AG20443 (cell line): ENCODE measurements around the gene EYA3.

ENCODE experiments used
- DNase-seq: peaks from one replicate; pipeline ENCODE4 v3.0.0; 2012; ENCODE audit warnings: low spot score, mixed read lengths

EYA3 gene

DNA sequence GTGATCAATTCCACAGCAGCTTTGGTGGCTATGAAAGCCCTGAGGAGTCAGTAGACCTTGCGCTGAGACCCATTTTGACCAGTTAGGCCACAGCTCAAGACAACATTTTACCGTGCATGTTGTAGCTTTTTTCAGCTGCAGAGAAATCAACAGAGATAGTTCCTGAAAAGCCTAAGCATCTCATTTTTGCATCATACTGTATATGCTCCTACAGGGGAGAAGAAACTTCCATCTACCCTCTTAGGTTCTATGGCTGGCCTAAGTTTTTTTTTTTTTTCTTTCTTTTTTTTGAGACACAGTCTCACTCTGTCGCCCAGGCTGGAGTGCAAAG, 24.8 kb upstream of the EYA3 start:
- DNase-seq = no peak

DNA sequence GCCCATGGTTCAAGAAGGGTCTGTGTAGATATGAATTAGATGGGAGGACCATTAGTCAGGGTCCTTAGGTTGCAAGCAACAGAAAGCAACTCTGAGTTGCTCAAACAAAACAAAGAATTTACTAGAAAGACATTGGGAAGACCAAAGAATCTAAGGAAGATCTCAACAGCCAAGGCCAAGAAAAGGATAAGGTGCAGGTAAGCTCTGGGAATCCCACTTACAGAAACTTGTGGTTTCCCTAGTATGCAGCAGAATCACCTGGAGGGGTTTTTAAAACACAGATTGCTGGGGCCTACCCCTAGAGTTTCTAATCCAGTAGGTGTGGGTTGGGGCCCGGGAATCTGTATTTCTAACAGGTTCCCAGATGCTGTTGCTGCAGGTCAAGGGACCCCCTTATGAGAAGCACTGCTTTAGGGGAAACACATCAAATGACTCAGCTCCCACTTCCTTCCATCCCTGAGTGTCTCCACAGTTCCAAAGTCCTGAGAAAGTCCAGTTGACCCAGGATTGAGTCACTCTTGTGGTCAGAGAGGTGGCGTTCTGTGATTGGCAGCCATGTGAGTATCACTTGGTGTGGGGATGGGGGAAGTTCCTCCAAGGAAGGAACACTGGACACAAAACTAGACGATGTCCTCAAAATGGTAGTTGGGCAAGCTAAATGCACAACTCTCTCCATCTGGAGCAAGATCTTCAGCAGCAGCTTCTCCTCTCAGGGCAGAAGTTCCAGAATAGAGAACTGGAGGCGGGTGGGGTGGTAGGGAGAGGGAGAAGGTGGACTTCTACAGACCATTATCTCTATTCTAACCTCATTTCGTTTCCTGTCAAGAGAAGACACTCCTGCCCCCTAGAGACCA, 24.2 kb upstream of the EYA3 start:
- peak; percentile 50 for DNase-seq

DNA sequence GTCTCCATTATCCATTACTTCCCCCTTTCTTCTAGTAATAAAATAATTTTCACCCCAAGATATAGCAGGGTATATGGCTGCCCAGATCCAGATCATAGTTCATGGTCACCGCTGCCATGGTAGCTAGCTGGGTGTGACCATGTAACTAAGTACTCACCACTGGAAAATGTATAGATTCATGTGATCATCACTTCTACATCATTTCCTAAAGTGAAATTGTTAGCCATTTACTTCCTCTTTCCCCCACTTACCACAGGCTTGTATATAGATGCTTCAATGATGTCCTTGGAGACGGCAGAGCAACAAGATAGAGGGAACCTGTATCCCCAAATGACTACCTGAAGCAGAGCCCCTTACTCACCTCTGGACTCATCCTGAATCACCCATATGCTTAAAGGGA, 22.7 kb upstream of the EYA3 start:
- DNase-seq = no peak

DNA sequence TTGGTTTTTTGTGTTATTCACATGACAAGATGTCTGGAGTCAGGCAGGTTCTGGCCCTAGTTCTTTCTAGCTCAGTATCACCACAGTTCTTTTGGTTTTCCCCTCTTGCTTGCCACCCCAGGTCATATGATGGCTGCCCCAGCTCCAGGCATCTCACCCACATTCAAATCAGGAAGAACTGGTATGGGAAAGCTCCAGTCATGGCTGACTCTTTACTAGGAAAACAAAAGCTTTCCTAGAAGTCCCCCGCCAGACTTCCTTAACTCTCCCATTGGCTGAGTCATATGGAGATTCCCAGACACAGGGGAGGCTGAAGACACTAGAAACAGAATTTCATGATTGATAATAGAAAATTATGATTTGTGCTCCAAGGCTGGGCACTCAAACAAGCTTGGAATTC, 22.1 kb upstream of the EYA3 start:
- DNase-seq = no peak

DNA sequence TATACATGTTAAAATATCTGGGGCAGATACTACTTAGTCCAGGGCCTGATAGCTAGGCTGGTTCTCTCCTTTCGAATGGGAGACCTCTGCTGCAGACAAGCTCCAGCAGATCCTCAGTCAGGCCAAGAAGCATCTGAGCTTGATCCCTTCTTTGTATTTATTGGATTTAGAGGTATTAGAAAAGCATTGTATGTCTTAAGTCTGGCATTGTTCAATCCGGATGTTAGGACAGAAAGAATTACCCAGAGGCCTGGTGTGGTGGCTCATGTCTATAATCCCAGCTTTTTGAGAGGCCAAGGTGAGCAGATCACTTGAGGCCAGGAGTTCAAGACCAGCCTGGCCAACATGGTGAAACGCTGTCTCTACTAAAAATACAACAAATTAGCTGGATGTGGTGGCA, 21.2 kb upstream of the EYA3 start:
- no peak for DNase-seq

DNA sequence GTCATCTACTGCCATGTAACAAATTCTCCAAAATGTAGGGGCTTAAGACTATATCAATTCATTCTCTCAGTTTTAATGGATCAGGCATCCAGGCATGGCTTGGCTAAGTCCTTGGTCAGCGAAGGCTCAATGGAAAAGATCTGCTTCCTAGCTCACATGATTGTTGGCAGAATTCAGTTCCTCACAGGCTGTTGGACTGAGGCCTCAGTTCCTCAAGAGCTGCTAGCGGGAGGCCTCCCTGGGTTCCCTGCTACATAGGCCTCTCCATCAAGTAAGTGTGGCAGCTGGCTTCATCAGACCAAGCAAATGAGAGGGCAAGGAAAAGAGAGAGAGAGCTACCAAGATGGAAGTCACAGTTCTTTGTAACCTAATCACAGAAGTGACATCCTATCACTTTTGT, 19.6 kb upstream of the EYA3 start:
- DNase-seq = no peak

DNA sequence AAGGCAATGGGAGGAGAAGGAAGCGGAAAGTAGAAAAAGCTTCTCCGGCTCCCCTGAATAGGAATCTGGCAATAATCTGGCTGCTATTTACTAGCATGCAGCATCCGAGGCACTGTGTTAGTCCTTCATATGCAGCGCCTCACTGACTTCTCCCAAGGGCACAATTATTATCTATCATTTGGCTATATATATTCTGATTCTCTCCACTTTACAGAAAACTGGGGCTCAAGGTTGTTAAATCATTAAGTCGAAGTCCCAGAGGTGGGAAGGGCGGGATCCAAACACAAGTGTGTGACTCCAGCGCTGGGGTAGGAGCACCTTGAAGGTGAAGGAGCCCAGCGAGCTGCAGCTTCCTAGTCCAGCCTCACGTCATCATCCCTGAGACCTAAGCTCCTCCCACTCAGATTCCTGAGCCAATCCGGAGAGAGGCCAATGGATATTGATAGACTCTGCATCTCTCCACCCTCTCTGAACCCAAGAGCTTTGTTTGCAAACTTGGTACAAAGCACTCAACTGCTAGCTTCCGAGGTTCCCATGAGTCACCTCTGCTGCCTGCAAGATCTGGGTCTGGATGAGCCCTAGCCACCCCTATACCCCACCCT, 16.6 kb upstream of the EYA3 start:
- peak; percentile 80 for DNase-seq

DNA sequence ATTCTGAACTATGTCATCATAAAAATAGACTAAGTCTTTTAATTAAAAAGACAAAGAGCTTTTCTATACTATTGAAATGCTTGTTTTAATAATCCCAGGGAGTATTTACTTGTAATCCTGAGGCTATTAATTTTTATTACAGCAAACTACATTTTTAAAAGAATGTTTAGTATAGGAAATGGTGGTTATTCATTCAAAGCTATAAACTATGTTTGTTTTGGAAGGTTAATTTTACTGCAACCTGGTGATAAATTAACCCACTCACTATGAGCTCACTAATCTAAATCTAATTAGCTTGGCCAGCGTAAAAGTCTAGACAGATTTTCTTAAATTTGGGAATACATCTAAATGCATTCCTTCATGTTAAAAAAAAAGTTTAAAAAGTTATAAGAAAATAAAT, 13.8 kb upstream of the EYA3 start:
- no peak for DNase-seq

DNA sequence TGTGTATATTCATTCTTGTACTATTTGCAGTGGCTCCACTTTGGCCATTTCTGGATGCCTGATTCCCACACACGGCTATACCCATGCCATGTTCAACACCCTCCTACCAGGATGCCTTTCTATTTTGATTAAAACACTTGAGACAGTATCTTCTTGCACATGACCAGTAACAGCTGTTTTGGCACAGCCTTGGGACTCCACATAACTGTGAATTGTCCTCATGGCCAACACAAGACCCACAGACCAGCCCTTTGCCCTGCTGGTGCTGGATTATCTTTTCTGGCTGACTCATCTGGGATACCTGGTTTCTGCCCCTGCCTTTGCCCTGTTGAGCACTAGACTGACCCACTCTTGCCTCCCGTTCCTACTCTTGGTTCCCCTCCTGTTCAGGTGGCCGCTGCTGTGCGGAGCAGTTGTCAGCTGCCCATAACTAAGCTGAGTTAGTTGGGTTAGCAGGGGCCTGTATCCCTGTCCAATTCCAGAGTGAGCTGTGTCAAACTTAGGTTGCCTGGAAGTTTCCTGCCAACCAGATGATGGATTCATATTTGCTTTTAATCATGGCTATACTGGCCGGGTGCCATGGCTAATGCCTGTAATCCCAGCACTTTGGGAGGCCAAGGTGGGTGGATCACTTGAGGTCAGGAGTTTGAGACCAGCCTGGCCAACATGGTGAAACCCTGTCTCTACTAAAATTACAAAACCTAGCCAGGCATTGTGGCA, 10.8 kb upstream of the EYA3 start:
- DNase-seq = no peak

DNA sequence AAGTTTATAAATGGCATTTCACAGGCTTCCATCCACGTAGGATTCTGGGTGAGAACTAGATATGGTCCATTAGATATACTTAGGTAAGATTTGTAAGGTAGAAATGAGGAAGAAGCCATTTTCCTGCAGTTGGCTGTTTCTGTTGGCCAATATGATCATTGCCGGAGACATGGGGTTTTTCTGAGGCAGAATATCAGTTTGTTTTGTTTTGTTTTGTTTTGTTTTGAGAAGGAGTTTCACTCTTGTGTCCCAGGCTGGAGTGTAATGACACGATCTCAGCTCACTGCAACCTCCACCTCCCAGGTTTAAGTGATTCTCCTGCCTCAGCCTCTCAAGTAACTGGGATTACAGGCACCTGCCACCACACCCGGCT, 8.7 kb upstream of the EYA3 start:
- DNase-seq = no peak

DNA sequence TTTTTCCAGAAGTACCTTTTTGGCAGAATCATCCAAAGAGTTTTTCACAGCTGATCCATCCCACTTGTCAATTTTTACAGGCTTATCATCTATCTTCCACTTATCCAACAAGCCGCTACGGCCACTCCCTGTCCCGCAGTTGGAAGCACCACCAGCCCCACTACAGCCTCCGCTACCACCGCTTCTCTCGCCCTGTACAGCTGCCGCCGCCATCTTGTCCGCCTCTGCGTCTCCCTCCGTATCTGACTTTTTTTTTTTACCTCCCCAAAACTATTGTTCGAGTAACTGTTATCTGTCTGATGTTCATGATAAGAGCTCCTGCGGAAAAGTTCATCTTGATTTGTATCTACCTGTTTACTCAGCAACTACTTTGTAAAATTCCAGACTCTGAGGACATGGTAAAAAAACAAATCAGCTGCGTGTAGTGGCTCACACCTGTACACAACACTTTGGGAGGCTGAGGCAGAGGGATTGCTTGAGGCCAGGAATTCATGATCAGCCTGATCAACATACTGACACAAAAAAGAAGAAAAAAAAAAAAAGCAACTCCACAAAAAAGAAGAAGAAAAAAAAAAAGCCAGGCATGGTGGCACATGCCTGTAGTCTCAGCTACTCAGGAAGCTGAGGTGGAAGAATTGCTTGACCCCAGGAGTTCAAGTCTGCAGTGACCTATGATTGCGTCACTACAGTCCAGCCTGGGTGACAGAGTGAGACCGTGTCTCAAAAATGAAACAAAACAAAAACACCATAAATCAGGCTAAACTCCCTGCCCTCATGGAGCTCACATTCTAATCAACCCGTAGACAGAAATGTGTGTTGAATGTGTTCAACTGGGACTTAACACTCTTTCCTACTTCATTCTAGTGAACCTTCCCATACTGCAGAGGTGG, 8.0 kb upstream of the EYA3 start:
- no peak for DNase-seq

DNA sequence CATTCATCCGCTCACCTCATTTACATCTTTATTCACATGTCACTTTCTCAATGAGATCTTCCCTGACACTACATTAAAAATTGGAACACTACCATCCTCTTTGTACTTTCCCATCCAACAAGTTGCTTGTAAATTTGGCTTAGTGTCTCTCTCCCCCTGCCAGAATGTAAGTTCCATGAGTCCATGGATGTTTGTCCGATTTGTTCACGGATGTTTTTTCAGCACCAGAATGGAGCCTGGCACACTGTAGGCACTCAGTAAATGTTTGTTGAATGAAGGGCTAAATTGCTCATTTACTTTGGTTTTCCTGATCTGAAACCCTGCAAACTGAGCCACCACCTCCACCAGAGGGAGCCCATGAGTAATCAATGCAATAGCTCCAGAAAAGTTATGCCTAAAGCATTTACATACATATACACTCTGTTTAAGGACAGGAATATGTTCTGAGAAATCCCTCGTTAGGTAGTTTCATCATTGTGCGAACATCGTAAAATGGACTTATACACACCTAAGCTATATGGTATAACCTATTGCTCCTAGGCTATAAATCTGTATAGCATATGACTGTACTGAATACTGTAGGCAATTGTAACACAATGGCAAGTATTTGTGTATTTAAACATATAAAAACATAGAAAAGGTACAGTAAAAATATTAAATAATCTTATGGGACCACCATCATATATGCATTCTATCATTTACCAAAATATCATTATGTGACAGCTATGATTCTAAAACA, 2.8 kb upstream of the EYA3 start:
- peak; percentile 63 for DNase-seq

DNA sequence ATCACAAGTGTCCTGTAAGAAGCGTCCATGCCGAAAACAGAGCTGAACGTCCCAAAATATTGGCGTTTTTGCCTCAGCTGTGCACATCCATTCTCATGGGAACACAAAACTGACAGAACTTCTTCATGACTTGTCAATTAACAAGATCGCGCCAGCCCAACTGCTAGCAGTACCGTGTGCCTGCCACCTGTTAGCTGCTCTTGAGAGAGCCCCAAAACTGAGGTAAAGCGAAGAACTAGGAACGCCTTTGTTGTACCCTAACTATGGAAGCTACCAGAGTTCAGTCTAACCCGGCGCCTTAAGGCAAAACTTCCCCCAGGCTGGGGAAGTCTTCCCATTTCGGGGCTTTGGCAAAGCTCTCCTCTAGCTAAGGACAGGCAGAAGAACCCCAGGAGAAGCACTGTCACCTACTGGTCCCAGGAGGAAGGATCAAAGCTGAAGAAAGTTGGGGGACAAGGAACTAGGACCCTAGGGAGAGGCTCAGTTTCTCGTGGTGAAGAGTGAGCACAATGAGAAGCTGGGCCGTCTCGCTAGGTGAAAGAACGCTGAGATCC, 719 bp downstream of the EYA3 start:
- DNase-seq = peak; percentile 26

DNA sequence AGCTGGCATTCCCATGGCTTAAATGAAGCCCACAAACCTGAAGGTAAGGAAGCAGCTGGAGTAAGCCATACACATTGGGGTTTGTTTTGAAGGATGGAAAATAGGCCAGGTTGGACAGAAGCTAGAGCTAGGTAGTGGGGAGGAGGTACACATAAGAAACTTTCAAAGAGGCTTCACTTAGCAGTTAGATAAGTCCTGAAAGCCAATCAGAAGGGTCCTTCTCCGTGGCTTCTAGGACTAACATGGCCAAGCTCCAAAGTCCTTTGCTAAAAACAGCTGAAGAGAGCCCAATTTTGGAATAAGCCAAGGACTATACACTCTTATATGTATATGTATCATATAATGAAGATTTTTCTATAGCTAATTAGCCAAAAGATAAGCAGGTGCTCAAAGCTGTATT, 1.8 kb downstream of the EYA3 start:
- DNase-seq = no peak

DNA sequence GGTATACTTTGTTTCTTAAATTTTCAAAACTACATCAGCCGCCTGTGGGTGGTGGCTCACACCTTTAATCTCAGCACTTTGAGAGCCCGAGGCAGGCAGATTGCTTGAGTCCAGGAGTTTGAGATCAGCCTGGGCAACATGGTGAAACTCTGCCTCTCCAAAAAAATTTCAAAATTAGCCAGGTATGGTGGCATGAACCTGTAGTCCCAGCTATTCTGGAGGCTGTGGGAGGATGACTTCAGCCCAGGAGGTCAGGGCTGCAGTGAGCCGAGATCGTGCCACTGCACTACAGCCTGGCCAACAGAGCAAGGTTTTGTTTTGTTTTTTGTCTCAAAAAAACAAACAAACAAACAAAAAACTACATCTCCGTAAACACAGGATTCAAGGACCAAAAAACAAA, 3.3 kb downstream of the EYA3 start:
- DNase-seq = no peak

DNA sequence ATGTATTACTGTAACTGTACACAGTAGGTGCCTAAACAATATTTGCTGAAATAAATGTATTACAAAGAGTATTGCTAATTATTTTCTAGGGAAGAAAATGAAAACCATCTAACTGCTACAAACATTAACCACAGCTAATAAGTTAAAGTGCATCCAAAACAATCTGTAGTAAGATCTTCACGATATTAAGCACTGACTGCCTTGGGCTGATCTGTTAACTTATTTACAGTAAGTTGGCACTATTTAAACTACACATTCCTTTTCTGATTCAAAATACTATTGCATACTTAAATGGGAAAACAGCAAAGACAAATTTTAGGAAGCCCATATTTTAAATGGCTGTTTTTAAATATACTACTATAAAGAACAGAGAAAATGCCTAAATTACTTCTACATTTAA, 4.5 kb downstream of the EYA3 start:
- no peak for DNase-seq

DNA sequence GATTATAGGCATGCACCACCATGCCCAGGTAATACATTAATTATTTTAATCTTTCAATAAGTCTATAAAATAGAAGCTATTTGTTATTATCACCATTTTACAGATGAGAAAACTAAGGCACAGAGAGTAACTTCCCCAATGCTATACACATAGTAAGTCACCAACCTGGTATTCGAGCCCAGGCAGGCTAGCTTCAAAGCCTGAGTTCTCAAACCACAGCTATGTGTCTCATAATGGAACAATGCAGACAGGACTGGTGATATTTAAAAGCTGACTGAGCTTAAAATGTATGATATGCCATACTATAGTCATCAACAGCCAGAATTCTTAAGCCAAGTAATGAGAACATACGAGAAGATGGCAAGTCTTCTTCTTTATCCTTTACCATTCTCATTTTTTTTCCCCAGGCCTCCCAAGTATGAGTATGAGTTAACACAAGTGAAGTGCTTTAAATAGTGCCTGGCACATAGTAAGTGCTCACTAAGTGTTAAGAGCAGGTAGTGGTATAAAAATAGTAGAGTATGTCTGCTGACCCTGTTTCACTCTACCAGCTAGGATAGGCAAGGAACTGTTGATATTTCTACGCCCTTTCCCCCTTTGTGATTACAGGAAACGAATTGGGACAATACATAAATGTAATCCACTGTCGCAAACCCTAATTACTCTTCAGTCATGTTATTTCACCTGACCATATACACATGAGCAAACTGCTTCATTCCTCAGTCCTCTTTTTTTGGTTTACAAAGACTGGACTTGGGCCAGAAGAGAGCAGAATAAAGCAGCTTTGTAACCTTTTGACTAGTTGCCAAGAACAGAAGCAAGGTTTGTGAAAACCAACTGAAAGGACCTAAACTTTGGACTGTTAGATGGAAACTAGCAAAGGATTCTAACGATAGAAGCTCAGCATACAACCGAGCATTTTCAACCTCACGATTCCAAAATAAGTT, 9.5 kb downstream of the EYA3 start:
- no peak for DNase-seq

DNA sequence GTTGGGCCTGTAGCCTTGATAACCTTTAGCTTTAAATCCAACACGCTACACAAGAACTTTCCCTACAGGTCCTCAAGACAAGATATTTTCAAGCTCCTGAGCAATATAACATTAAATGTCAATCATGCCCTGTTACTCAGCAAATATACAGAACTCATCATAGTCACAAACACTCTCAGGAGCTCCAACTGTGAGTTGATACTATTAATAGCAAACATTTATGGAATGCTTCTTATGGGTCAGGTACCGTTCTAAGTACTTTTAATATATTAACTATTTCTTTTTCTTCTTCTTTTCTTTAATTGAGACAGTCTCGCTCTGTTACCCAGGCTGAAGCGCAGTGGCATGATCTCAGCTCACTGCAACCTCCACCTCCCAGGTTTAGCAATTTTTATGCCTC, 10.1 kb downstream of the EYA3 start:
- DNase-seq = no peak

DNA sequence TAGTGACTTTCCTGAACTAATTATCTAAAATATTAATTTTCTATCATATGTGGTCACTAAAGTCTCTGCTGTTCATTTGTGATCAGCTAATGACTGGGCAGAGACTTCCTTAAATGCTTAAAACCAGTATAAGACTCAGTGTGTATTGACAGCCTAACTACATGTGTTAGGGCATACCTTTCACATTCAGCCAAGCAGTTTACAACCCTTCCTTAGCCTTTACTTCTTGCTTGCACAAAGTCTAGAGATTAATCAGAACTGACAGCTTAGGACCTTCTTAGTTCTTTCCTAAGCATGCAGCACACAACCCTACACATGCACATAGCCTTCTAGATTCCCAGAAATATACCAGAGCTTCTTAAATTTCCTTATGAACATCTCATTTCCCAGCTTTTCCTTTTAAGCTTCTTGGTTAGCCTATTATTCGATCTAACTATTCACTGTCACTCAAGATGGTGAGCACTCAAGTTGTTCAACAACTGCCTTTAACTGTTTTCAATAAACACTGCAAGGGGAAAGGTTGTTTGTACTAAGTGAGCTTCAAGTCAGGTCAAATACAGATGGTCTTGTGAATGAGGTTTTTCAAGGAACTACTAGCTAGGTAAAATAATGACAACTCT, 13.4 kb downstream of the EYA3 start:
- DNase-seq = no peak

DNA sequence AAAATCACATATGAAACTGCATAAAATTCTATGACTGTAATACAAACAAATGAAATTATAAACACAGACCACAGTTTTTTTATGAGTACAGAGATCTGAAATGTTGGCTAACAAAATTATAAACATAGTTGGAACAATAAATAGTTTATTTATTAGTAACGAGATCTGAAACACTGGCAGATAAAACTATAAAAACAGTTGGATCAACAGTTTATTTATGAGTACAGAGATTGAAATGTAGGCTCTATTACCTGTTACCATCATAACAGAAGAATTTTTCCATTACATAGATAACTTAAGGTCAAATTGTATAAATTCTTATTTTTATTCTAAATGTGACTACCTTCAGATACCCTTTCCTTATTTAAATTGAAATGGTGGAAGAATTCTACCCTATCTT, 14.5 kb downstream of the EYA3 start:
- DNase-seq = no peak
